VCaP (cell line): ENCODE measurements around the gene CPOX.

ENCODE experiments used
- H3K27ac ChIP-seq: fragments of 450-650 bp; 2 replicates; pipeline ENCODE4 v1.5.1; 2017
- TF ChIP-seq, protein P1 (sequence below): fragments of 450-650 bp; conservative IDR thresholded peaks from 2 replicates; pipeline ENCODE4 v1.5.1; 2017; ENCODE audit warnings: mild to moderate bottlenecking, moderate library complexity

Gene CPOX

DNA sequence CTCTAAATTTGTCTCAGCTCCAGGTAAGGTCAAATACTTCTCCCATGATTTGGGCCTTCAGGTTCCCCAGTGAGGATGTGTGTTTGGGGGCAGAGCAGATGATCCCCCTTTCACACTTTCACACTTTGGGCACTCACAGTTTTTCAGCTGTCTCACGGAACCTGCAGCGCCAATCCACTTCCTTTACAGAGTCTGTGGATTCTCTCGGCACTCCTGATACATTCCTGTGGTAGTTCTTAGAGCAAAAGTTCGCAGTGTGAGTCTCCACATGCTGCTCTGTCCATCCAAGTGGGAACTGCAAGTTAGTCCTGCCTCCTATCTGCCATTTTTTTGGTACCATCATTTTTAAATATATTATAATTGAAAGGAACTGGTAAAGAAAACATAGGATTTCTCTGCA is 20.2 kb upstream of the CPOX start:
- TF ChIP-seq, protein P1, sequence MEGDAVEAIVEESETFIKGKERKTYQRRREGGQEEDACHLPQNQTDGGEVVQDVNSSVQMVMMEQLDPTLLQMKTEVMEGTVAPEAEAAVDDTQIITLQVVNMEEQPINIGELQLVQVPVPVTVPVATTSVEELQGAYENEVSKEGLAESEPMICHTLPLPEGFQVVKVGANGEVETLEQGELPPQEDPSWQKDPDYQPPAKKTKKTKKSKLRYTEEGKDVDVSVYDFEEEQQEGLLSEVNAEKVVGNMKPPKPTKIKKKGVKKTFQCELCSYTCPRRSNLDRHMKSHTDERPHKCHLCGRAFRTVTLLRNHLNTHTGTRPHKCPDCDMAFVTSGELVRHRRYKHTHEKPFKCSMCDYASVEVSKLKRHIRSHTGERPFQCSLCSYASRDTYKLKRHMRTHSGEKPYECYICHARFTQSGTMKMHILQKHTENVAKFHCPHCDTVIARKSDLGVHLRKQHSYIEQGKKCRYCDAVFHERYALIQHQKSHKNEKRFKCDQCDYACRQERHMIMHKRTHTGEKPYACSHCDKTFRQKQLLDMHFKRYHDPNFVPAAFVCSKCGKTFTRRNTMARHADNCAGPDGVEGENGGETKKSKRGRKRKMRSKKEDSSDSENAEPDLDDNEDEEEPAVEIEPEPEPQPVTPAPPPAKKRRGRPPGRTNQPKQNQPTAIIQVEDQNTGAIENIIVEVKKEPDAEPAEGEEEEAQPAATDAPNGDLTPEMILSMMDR, result no peak
- H3K27ac ChIP-seq, result no peak overlapping the region

DNA sequence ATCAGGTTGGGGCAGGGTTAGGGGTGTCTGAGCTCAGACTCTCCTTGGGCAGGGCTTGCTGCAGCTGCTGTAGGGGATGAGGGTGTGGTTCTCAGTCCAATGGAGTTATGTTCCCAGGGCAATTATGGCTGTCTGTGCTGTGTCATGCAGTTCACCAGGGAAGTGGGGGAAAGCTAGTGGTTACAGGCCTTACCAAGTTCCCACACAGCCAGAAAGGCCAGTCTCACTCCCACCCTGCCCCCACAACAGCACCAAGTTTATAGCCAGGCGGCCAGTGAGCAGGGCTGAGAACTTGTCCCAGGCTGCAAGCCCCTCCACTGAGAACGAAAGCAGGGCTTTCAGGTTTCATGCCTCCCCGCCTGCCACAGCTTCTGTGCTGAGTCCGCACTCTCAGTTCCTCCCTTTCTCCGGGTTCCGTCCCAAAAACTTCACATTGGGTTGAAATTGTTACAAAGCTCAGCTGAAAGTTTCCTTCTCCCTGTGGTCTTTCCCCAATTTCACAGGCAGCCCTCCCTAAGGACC is 19.6 kb upstream of the CPOX start:
- H3K27ac ChIP-seq, result no peak overlapping the region
- TF ChIP-seq, protein P1, result no peak

DNA sequence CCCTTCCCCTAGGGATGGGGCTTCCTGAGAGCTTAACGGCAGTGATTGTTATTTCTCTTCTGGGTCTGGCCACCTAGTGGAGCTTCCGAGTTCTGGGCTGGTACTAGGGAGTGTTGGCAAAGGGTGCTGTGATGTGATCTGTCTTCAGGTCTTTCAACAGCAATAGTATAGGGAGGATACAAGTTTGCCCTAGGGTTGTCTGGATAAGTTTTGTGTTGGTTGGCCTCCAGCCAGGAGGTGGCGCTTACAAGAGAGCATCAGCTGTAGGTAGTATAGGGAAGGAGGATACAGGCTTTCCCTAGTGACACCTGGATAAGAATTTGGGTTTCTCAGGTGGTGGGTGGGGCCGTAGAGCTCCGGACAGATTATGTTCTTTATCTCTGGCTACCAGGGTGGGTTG is 19.2 kb upstream of the CPOX start:
- TF ChIP-seq, protein P1, result 0 out of 2 replicates have a peak, but pooled peaks have one; percentile 13
- no peak overlapping the region for H3K27ac ChIP-seq

DNA sequence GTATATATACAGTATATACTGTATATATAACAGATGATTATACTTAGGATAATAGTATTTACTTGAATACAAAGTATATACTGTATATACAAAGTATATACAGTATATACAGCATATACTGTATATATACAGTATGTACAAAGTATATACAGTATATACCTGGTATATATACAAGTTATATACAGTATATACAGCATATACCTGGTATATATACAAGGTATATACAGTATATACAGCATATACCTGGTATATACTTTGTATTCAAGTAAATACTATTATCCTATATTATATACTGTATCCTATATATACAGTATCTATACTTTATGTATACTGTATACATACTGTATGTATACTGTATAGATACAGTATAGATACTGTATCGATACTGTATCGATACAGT is 14.6 kb upstream of the CPOX start:
- TF ChIP-seq, protein P1, result no peak
- no peak overlapping the region for H3K27ac ChIP-seq

DNA sequence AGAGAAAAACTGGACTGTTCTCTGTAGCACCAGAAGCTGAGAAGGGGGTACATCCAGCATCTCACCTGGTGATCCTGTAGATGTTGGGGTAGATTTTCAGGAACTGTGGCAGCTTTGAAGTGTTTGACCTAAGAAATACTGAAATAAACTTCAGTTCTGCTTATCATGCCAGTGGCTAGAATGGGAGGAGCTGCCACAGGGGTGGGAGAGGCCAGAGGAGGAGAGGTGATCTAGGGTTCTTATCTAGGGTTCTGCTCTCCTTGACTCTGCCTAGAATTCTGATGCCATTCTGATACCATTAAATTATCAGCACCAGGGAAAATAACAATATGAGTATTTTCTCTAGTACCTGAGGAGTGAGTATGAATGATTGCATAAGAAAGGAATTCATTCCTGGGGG is 10.2 kb upstream of the CPOX start:
- TF ChIP-seq, protein P1, result no peak

DNA sequence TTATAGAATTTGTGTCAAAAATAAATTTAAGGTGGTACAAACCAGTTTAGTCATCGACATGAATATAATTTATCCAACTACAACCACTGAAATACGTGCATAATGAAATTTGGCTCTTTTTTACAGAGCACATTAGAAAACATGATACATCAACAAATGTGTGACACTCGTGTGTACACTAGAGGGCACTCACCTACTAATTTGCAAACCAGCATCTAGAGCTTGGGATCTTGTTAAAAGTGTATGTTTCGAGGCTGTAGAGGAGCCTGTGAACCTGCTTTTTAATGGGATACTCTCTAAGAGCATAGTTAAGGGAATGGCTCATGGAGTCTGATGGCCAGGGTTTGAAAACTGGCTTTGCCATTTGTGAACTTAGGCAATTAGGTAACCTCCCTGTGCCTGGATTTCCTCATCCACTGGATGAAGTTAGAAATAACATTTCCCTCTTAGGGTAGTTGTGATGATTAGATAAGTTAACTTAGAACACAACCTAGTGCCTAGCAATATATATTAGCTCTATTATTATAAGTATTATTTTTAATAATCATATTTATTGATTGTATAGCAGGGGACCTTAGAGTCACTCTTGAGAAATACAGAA is 8.8 kb upstream of the CPOX start:
- H3K27ac ChIP-seq, result no peak overlapping the region
- TF ChIP-seq, protein P1, result peak; percentile 85

More for the DNA sequence above, 10.2 kb upstream of the CPOX start:
- no peak overlapping the region for H3K27ac ChIP-seq

DNA sequence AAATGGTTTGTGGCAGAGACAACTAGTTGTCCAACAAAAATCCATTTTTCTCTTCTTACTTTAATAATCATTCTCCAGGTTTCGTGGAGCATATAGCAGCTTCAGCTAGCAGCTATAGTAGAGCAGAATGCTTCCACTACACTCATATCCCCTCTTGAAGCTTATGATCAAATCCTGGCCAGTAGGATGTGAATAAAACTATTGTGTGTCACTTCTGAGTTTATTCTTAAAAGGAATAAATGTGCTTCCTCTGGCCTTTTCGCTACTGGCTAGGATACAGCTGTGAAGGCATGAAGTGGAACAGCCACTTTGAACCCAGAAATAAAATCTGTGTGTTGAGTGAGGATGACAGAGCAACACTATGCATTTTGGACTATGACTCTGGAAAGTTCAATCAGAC is 7.8 kb upstream of the CPOX start:
- H3K27ac ChIP-seq, result no peak overlapping the region
- TF ChIP-seq, protein P1, result no peak
